SU-DHL-6 (cell line): ENCODE measurements around the gene ZNF524.

Source experiments
- EZH2phosphoT487 ChIP-seq: fragments of 200-600 bp; sonication (generic), shearing (Covaris generic); conservative IDR thresholded peaks from 2 replicates; pipeline ENCODE4 v1.6.1; 2018; ENCODE audit warnings: mild to moderate bottlenecking, antibody characterized with exemption, low read length, moderate library complexity, mixed read lengths
- TF ChIP-seq, protein P1 (sequence below): fragments of 200-600 bp; sonication (generic); IDR thresholded peaks from one replicate; pipeline ENCODE4 v1.5.1; 2017; ENCODE audit warnings: antibody characterized with exemption, mild to moderate bottlenecking, low read length, moderate library complexity; ENCODE audit not compliant: insufficient read depth, poor library complexity, severe bottlenecking

DNA sequence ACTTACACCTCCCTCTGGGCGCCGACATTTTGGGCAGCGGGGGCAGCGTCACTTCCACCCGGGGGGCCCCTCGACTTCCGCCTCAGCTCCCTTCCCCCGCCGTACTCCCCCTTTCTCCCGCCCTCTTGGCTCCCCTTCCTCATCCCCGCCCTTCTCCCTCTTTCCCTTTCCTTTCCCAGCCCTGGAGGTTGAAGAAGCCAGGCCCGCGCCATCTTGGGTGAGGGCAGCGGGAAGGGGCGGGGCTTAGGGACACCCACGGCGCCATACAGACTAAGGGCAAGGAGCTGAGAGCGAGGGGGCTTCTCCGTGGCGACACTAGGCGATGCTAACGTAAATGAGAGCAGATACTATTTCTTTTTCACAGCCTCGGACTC, 633 bp upstream of the ZNF524 start, which contains the start of gene FIZ1:
- TF ChIP-seq, protein P1, sequence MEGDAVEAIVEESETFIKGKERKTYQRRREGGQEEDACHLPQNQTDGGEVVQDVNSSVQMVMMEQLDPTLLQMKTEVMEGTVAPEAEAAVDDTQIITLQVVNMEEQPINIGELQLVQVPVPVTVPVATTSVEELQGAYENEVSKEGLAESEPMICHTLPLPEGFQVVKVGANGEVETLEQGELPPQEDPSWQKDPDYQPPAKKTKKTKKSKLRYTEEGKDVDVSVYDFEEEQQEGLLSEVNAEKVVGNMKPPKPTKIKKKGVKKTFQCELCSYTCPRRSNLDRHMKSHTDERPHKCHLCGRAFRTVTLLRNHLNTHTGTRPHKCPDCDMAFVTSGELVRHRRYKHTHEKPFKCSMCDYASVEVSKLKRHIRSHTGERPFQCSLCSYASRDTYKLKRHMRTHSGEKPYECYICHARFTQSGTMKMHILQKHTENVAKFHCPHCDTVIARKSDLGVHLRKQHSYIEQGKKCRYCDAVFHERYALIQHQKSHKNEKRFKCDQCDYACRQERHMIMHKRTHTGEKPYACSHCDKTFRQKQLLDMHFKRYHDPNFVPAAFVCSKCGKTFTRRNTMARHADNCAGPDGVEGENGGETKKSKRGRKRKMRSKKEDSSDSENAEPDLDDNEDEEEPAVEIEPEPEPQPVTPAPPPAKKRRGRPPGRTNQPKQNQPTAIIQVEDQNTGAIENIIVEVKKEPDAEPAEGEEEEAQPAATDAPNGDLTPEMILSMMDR: no peak
- TF ChIP-seq EZH2phosphoT487: no peak
